Suprapubic skin (tissue), 4 donors: Measurements from ENCODE around the gene KSR2. TPM values are rescaled to one million over a fixed set of nuclear protein-coding genes. Genes with fewer than 3 reads are reported as not detected.

Experiments
- DNase-seq, 2 donors: peaks; one replicate each; pipeline ENCODE4 v3.0.0-alpha.2; 2019; ENCODE audit warnings: low spot score in 2 of 2
- H3K27ac ChIP-seq: fragments of 200-600 bp; sonication (generic); one replicate; pipeline ENCODE4 v1.5.1; 2019
- H3K27me3 ChIP-seq: fragments of 200-600 bp; sonication (generic); one replicate; pipeline ENCODE4 v1.5.1; 2019
- H3K36me3 ChIP-seq: fragments of 200-600 bp; sonication (generic); one replicate; pipeline ENCODE4 v1.5.1; 2019
- H3K4me1 ChIP-seq: fragments of 200-600 bp; sonication (generic); one replicate; pipeline ENCODE4 v1.5.1; 2019
- H3K4me3 ChIP-seq: fragments of 200-600 bp; sonication (generic); one replicate; pipeline ENCODE4 v1.5.1; 2019; ENCODE audit warnings: mild to moderate bottlenecking
- H3K9me3 ChIP-seq: fragments of 200-600 bp; sonication (generic); one replicate; pipeline ENCODE4 v1.5.1; 2019
- EP300 ChIP-seq: sonication (generic); formaldehyde crosslinking; IDR thresholded peaks from one replicate; pipeline ENCODE4 v1.6.1; 2017; ENCODE audit warnings: antibody characterized with exemption
- POLR2A ChIP-seq, 2 donors: fragments of 450-650 bp; IDR thresholded peaks; one replicate each; pipeline ENCODE4 v1.6.1; 2017; ENCODE audit warnings: antibody characterized with exemption in 2 of 2, mild to moderate bottlenecking in 2 of 2, moderate library complexity in 2 of 2
- POLR2AphosphoS5 ChIP-seq, 3 donors: sonication (generic); formaldehyde crosslinking; IDR thresholded peaks; one replicate each; pipeline ENCODE4 v1.6.1; 2017; ENCODE audit warnings: antibody characterized with exemption in 3 of 3
- WGBS: methylation state at CpG from one replicate; pipeline ENCODE4 v1.1.5; 2018; 5-methylcytosine and 5-hydroxymethylcytosine counted together
- total RNA-seq, 4 donors: library from RNA; depleted of rRNA; stranded (reverse); fragments of >200 nt; gene quantifications; one replicate each; pipeline ENCODE4 v1.1.0, GENCODE V29; 2016
- TF ChIP-seq, protein P1 (sequence below), 2 donors: fragments of 200-600 bp in 1 of 2; fragments of 450-650 bp in 1 of 2; sonication (generic) in 1 of 2; IDR thresholded peaks; one replicate each; pipeline ENCODE4 v1.5.1; 2016 to 2019; ENCODE audit warnings: antibody characterized with exemption in 2 of 2, mild to moderate bottlenecking in 1 of 2, moderate library complexity in 1 of 2

The KSR2 gene
- total RNA-seq, 4 donors from 2014 or later: 0.24 to 0.39 (median 0.38) TPM; not detected in 1

DNA sequence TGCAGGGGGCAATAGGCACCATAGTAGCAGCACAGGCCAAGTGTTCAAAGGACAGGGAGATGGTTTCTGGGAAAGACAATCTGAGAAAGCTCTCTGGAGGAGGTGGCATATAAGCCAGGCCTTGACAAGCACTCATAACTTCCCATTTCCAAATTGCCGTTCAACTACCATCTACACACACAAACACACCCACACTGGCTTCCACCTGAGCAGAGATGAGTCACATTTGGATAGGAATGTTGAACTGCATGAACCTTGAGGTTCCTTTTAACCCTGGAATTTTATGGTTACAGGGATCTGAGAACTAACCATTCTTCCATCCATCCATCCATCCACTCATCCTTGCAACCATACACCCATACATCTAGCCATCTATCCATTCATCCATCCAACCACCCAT is 86.6 kb downstream of the KSR2 start:
- peaks cover 9% of the 10 kb centered on the region for H3K27me3 ChIP-seq
- no peak overlapping the region for H3K27ac ChIP-seq
- no peak for DNase-seq
- TF ChIP-seq POLR2AphosphoS5 (IDR thresholded peaks at IDR 0.05) (no peak), EP300 (no peak), POLR2A (IDR thresholded peaks at IDR 0.05) (no peak)
- TF ChIP-seq, protein P1, sequence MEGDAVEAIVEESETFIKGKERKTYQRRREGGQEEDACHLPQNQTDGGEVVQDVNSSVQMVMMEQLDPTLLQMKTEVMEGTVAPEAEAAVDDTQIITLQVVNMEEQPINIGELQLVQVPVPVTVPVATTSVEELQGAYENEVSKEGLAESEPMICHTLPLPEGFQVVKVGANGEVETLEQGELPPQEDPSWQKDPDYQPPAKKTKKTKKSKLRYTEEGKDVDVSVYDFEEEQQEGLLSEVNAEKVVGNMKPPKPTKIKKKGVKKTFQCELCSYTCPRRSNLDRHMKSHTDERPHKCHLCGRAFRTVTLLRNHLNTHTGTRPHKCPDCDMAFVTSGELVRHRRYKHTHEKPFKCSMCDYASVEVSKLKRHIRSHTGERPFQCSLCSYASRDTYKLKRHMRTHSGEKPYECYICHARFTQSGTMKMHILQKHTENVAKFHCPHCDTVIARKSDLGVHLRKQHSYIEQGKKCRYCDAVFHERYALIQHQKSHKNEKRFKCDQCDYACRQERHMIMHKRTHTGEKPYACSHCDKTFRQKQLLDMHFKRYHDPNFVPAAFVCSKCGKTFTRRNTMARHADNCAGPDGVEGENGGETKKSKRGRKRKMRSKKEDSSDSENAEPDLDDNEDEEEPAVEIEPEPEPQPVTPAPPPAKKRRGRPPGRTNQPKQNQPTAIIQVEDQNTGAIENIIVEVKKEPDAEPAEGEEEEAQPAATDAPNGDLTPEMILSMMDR (IDR thresholded peaks at IDR 0.05): no peak
- no peak overlapping the region for H3K4me3 ChIP-seq
- no peaks in the 10 kb centered on the region for H3K36me3 ChIP-seq
- 73% methylated on average over 1 of the region's 1 CpG for WGBS
- H3K9me3 ChIP-seq: no peaks in the 10 kb centered on the region
- no peaks in the 10 kb centered on the region for H3K4me1 ChIP-seq

DNA sequence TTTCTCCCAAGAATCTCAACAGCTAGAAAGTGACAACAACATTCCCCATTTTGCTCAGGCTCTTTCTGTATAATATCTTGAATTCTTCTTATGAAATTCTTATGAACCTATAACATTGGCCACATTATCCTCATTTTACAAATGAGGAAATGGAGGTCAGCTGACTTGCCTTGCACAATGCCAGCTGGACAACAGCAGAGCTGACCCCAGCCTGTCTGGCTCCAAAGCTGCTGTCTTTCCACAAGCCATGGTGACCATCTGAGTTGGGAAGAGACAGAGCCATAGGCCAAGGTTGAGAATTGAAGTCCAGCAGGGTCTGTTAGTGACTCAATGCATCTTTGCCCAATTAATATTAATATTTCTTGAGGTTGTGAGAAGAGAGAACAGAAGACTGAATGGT is 87.3 kb downstream of the KSR2 start:
- DNase-seq: no peak
- Histone ChIP-seq H3K27me3 (peaks cover 9% of the 10 kb centered on the region), H3K27ac (no peak overlapping the region), H3K4me1 (no peaks in the 10 kb centered on the region), H3K9me3 (no peaks in the 10 kb centered on the region), H3K4me3 (no peak overlapping the region), H3K36me3 (no peaks in the 10 kb centered on the region)
- TF ChIP-seq POLR2AphosphoS5 (IDR thresholded peaks at IDR 0.05): no peak
- no peak for TF ChIP-seq POLR2A (IDR thresholded peaks at IDR 0.05)
- no peak for TF ChIP-seq EP300
- TF ChIP-seq, protein P1 (IDR thresholded peaks at IDR 0.05): no peak

DNA sequence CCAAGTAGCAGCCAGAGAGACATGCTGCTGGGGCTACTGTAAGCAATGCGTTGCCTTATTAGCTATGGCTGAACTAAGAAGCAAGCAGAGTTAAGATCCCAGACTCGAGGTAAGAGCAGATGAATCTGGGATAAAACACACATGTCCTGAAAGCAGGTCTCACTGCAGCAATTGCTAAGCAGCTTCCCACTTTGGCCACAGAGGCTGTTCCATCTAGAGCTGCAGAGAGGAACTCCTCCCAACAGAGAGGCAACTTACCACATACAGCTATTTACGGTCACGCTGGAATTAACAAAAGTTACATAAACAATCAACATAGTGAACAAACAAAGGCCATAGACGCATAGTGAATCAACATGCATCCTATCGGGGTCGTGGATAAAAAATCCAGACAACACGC is 90.2 kb downstream of the KSR2 start:
- no peaks in the 10 kb centered on the region for H3K36me3 ChIP-seq
- H3K4me1 ChIP-seq: no peaks in the 10 kb centered on the region
- H3K9me3 ChIP-seq: no peaks in the 10 kb centered on the region
- WGBS: 51% methylated on average over 8 of the region's 8 CpGs
- peaks cover 20% of the 10 kb centered on the region for H3K27me3 ChIP-seq
- no peak overlapping the region for H3K4me3 ChIP-seq
- DNase-seq: no peak
- H3K27ac ChIP-seq: no peak overlapping the region
- TF ChIP-seq POLR2A (IDR thresholded peaks at IDR 0.05) (no peak), POLR2AphosphoS5 (IDR thresholded peaks at IDR 0.05) (no peak), EP300 (no peak)
- TF ChIP-seq, protein P1 (IDR thresholded peaks at IDR 0.05): no peak

DNA sequence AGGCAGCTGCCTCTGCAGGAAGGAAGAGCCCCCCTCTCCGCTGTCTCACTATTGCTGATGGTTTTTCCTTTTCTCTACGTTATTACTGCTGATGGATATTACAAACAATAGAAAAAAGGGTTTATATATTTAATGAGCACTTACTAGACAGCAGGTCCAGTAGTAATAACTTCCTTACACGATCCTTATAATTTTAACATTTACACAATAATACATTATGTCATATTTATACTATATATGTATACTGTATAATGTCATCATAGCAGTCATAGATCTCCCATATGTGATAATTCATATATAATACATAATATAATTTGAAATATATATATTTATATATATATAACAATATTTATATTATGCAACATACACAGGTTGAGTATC is 92.4 kb downstream of the KSR2 start:
- no peaks in the 10 kb centered on the region for H3K4me1 ChIP-seq
- no peak overlapping the region for H3K27ac ChIP-seq
- no peak for TF ChIP-seq EP300
- TF ChIP-seq POLR2A (IDR thresholded peaks at IDR 0.05): no peak
- TF ChIP-seq, protein P1 (IDR thresholded peaks at IDR 0.05): no peak
- no peak for TF ChIP-seq POLR2AphosphoS5 (IDR thresholded peaks at IDR 0.05)
- no peaks in the 10 kb centered on the region for H3K9me3 ChIP-seq
- WGBS: 67% methylated on average over 3 of the region's 3 CpGs
- no peaks in the 10 kb centered on the region for H3K36me3 ChIP-seq
- peaks cover 20% of the 10 kb centered on the region for H3K27me3 ChIP-seq
- H3K4me3 ChIP-seq: no peak overlapping the region
- DNase-seq: no peak

DNA sequence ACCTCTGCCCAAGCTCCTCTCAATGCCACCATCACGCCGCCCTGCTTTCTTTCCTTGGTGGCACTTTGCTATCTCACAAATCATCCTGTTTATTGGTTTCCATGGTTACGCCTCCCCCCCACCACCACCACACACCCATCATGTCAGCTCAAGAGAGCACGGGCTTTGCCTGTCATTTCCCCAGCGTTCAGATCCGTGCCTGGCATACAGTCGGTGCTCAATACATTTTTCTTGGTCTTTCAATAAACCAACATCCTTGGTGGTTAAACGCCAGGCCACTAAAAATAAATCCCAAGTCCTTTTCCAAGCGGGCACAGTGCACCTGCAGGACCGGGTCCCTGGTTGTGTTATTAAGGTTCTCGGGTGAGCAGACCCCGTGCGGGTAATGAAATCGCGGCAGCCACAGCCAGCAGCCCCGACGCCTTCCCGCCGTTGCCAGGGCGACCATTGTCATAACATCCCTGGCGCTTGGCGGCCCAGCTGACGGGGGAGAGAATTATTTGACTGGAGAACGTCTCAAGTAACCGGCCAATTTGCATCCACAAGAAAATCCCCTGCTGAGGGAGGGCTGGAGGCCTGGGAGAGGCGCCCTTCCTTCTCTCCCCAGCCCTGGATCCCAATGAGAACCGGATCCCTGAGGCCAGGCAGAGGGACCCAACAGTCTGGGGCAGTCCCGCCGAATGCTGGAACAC is 92.9 kb downstream of the KSR2 start:
- H3K27me3 ChIP-seq: peaks cover 20% of the 10 kb centered on the region
- no peaks in the 10 kb centered on the region for H3K36me3 ChIP-seq
- no peak for TF ChIP-seq EP300
- no peak for TF ChIP-seq POLR2A (IDR thresholded peaks at IDR 0.05)
- no peak for TF ChIP-seq POLR2AphosphoS5 (IDR thresholded peaks at IDR 0.05)
- TF ChIP-seq, protein P1 (IDR thresholded peaks at IDR 0.05): no peak
- H3K4me3 ChIP-seq: no peak overlapping the region
- no peaks in the 10 kb centered on the region for H3K4me1 ChIP-seq
- DNase-seq: no peak
- H3K9me3 ChIP-seq: no peaks in the 10 kb centered on the region
- H3K27ac ChIP-seq: no peak overlapping the region
- 31% methylated on average over 27 of the region's 29 CpGs for WGBS
